Hepatocyte (in vitro differentiated cells): ENCODE results near the gene STX11. TPM values are rescaled to one million over a fixed set of nuclear protein-coding genes. Genes with fewer than 3 reads are reported as not detected.
A peak's percentile ranks its signal among the peaks of the same experiment; 100 is the strongest.

Source experiments
- DNase-seq: peaks from one replicate; pipeline ENCODE4 v3.0.0-alpha.2; 2016; ENCODE audit warnings: low spot score
- H2AFZ ChIP-seq: fragments of 200-600 bp; sonication (generic); 2 replicates; pipeline ENCODE4 v1.6.0; 2016; ENCODE audit warnings: antibody characterized with exemption, mild to moderate bottlenecking
- H3K27ac ChIP-seq: fragments of 200-600 bp; sonication (generic); 2 replicates; pipeline ENCODE4 v1.5.1; 2016; ENCODE audit warnings: mild to moderate bottlenecking
- H3K27me3 ChIP-seq: fragments of 200-600 bp; sonication (generic); 2 replicates; pipeline ENCODE4 v1.6.1; 2016
- H3K36me3 ChIP-seq: fragments of 200-600 bp; sonication (generic); replicated peaks from 2 replicates; pipeline ENCODE4 v1.5.1; 2016; ENCODE audit warnings: low read depth; ENCODE audit not compliant: insufficient read depth
- H3K4me1 ChIP-seq: fragments of 200-600 bp; sonication (generic); 2 replicates; pipeline ENCODE4 v1.5.1; 2016; ENCODE audit warnings: mild to moderate bottlenecking, moderate library complexity; ENCODE audit not compliant: insufficient read depth
- H3K4me2 ChIP-seq: fragments of 200-600 bp; sonication (generic); 2 replicates; pipeline ENCODE4 v1.6.0; 2016
- H3K4me3 ChIP-seq: fragments of 200-600 bp; sonication (generic); 2 replicates; pipeline ENCODE4 v1.5.1; 2016; ENCODE audit warnings: mild to moderate bottlenecking
- H3K79me2 ChIP-seq: fragments of 200-600 bp; sonication (generic); 2 replicates; pipeline ENCODE4 v1.6.0; 2017; ENCODE audit warnings: mild to moderate bottlenecking
- H3K9me2 ChIP-seq: fragments of 200-600 bp; sonication (generic); replicated peaks from 2 replicates; pipeline ENCODE4 v1.6.0; 2017; ENCODE audit warnings: mild to moderate bottlenecking; ENCODE audit not compliant: insufficient read depth
- H3K9me3 ChIP-seq: fragments of 200-600 bp; sonication (generic); 2 replicates; pipeline ENCODE4 v1.5.1; 2016; ENCODE audit warnings: low read depth, mild to moderate bottlenecking
- H4K20me1 ChIP-seq: fragments of 200-600 bp; sonication (generic); 2 replicates; pipeline ENCODE4 v1.6.0; 2016; ENCODE audit warnings: mild to moderate bottlenecking; ENCODE audit not compliant: insufficient read depth, poor library complexity, severe bottlenecking
- CTCF ChIP-seq: fragments of 200-600 bp; sonication (generic); IDR thresholded peaks from 2 replicates; pipeline ENCODE4 v1.5.1; 2016; ENCODE audit warnings: antibody characterized with exemption, mild to moderate bottlenecking; ENCODE audit not compliant: poor library complexity
- EZH2 ChIP-seq: fragments of 200-600 bp; sonication (generic); IDR thresholded peaks from 2 replicates; pipeline ENCODE4 v1.6.1; 2016; ENCODE audit warnings: antibody characterized with exemption, mild to moderate bottlenecking, borderline replicate concordance
- EZH2phosphoT487 ChIP-seq: fragments of 200-600 bp; sonication (generic); IDR thresholded peaks from one replicate; pipeline ENCODE4 v1.6.1; 2018; ENCODE audit warnings: antibody characterized with exemption, mild to moderate bottlenecking, low read depth, moderate library complexity; ENCODE audit not compliant: unreplicated experiment, severe bottlenecking
- WGBS: methylation state at CpG from one replicate; pipeline ENCODE4 v1.1.6; 2016; ENCODE audit warnings: low lambda C conversion rate; ENCODE audit errors: missing lambda C conversion rate; 5-methylcytosine and 5-hydroxymethylcytosine counted together
- polyA plus RNA-seq: library from polyadenylated mRNA; unstranded; fragments of >200 nt; fragmentation: Nextera tagmentation; extraction: Ambion mirVana; gene quantifications from 2 replicates; pipeline ENCODE4 v1.2.1, GENCODE V29; 2016
- total RNA-seq: library from RNA; depleted of rRNA; stranded (reverse); fragments of >200 nt; gene quantifications from 2 replicates; pipeline ENCODE4 v1.2.3, GENCODE V29; 2014

STX11 gene
- total RNA-seq (0.27 and 1.6 TPM in 2 replicates), polyA plus RNA-seq (0.48 and 0.84 TPM in 2 replicates)

GRCh38 chr6:144149894-144150709 is at the start of gene STX11:
TSS of gene STX11 (plus strand) at chr6:144150517. CDS start at chr6:144186628, 36,111 bp downstream.
- Histone ChIP-seq H3K27ac (no peak within 1 kb of the TSS), H2AFZ (peak within 1 kb of the TSS; percentile 97)
- 2% methylated on average over 68 of the region's 93 CpGs for WGBS

GRCh38 chr6:144103026-144103563 is 47.2 kb upstream of the STX11 start:
- 82% methylated on average over 4 of the region's 4 CpGs for WGBS
- TF ChIP-seq EZH2phosphoT487 = no peak
- no peak for TF ChIP-seq EZH2
- no peak for TF ChIP-seq CTCF
- H3K36me3 ChIP-seq = no peaks in the 10 kb centered on the region

More at GRCh38 chr6:144149894-144150709, at the start of gene STX11:
- Histone ChIP-seq H3K79me2 (no peaks in the 10 kb centered on the region), H3K4me1 (peaks cover 14% of the 10 kb centered on the region), H3K4me2 (peak within 1 kb of the TSS; percentile 100), H3K27me3 (peaks cover 50% of the 10 kb centered on the region), H3K4me3 (peak within 1 kb of the TSS; percentile 88), H4K20me1 (no peaks in the 10 kb centered on the region), H3K36me3 (no peaks in the 10 kb centered on the region), H3K9me2 (no peaks in the 10 kb centered on the region), H3K9me3 (no peaks in the 10 kb centered on the region)
- TF ChIP-seq EZH2phosphoT487 (no peak), EZH2 (peak; percentile 62)
- peak; percentile 72 for DNase-seq

GRCh38 chr6:144104488-144104887 is 45.8 kb upstream of the STX11 start:
- H3K9me3 ChIP-seq = no peaks in the 10 kb centered on the region
- H3K36me3 ChIP-seq = no peaks in the 10 kb centered on the region
- no peak overlapping the region for H2AFZ ChIP-seq
- no peak overlapping the region for H3K27ac ChIP-seq
- H3K79me2 ChIP-seq = no peaks in the 10 kb centered on the region
- H3K4me3 ChIP-seq = no peak overlapping the region
- H3K4me2 ChIP-seq = no peak overlapping the region
- 56% methylated on average over 4 of the region's 4 CpGs for WGBS
- H4K20me1 ChIP-seq = no peaks in the 10 kb centered on the region
- DNase-seq = no peak
- H3K4me1 ChIP-seq = no peaks in the 10 kb centered on the region
- TF ChIP-seq EZH2 = no peak
- no peak for TF ChIP-seq CTCF
- TF ChIP-seq EZH2phosphoT487 = no peak
- no peaks in the 10 kb centered on the region for H3K9me2 ChIP-seq
- H3K27me3 ChIP-seq = no peaks in the 10 kb centered on the region

More at GRCh38 chr6:144103026-144103563, 47.2 kb upstream of the STX11 start:
- Histone ChIP-seq H3K27ac (no peak overlapping the region), H2AFZ (no peak overlapping the region), H3K4me3 (no peak overlapping the region), H4K20me1 (no peaks in the 10 kb centered on the region), H3K9me3 (no peaks in the 10 kb centered on the region), H3K4me2 (no peak overlapping the region), H3K79me2 (no peaks in the 10 kb centered on the region), H3K4me1 (no peaks in the 10 kb centered on the region), H3K9me2 (no peaks in the 10 kb centered on the region), H3K27me3 (no peaks in the 10 kb centered on the region)
- DNase-seq = no peak

GRCh38 chr6:144104898-144105487 is 45.3 kb upstream of the STX11 start:
- Histone ChIP-seq H3K4me2 (no peak overlapping the region), H4K20me1 (no peaks in the 10 kb centered on the region), H3K79me2 (no peaks in the 10 kb centered on the region), H3K4me3 (no peak overlapping the region), H3K4me1 (no peaks in the 10 kb centered on the region), H3K27ac (no peak overlapping the region), H3K27me3 (no peaks in the 10 kb centered on the region), H3K9me3 (no peaks in the 10 kb centered on the region), H3K9me2 (no peaks in the 10 kb centered on the region), H3K36me3 (no peaks in the 10 kb centered on the region), H2AFZ (no peak overlapping the region)
- peak; percentile 75 for DNase-seq
- TF ChIP-seq EZH2 (no peak), CTCF (peak; percentile 81)
- 3% methylated on average over 2 of the region's 2 CpGs for WGBS
